Superior temporal gyrus (tissue), 1 donor: Measurements from ENCODE around the gene PDE2A.

Experiments
- DNase-seq: peaks from one replicate; pipeline ENCODE4 v3.0.0-alpha.2; 2016; ENCODE audit errors: extremely low spot score

Gene PDE2A

GRCh38 chr11:72673943-72674828 lies at the start of gene PDE2A:
PDE2A (minus strand) TSS chr11:72674422; CDS start chr11:72674207, 215 bp downstream.
- no peak for DNase-seq

GRCh38 chr11:72723508-72723907 lies 49.3 kb upstream of the PDE2A start:
- no peak for DNase-seq

GRCh38 chr11:72722050-72722748 lies 48.0 kb upstream of the PDE2A start:
- DNase-seq, result peak; percentile 87

GRCh38 chr11:72721689-72722049 lies 47.4 kb upstream of the PDE2A start:
- DNase-seq, result no peak

DNA sequence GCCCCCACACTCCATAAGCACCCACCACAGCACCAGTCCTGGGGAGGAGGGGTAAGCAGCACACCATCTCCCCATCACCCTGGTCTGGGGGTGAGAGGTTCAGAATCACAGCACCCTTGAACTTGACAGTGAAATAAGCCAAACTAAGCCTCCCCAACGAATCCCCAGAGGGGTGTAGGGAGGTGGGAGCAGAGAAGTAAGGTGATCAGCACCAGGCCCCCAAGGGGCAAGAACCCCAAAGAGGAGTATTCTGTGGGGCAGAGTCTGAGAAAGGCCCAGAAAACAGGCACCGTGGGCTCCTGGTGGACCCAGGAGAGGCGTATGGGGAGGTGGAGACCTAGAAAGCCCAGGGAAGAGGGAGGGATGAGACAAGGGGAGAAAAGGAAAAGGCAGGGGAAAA lies 47.1 kb upstream of the PDE2A start:
- DNase-seq, result no peak

- DNase-seq, result no peak
These were observed 46.6 kb upstream of the PDE2A start for GRCh38 chr11:72720784-72721183.

DNA sequence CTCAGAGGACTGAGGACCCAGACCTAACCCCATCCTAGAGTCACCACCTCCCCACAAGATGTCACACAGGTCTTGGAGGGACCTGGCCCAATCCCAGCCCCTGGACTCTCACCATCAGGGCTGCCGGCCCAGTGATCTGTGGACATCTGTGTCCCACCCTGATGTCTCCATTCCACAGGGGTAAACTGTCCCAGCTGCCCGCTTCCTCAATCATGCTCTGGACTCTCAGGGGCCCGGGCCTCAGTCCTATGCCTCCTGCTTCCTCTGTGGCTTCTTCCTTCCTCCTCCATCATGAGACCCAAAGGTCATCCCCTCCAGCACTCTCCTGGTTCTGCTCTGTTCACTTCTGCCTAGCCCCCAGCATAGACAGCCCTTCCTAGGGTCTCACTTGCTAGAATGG lies 45.8 kb upstream of the PDE2A start:
- DNase-seq, result no peak

DNA sequence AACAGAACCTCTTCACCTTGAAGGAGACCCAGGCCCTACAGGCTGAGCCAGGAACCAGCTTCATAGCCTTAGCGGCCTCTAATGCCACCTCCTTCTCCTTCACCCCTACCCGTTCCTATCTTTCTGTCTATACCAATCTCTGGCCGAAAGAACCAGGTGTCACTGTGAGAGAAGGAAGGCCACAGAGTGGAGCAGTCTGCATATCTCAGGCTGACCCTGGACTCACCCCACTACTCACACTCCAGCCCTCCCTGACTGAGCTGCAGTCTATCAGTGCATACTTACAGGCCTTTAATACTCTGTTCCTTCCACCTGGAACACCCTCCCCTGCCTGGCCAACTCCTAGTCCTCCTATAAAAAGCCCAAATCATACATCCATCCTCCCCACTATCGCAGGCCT lies 45.3 kb upstream of the PDE2A start:
- DNase-seq, result no peak

DNA sequence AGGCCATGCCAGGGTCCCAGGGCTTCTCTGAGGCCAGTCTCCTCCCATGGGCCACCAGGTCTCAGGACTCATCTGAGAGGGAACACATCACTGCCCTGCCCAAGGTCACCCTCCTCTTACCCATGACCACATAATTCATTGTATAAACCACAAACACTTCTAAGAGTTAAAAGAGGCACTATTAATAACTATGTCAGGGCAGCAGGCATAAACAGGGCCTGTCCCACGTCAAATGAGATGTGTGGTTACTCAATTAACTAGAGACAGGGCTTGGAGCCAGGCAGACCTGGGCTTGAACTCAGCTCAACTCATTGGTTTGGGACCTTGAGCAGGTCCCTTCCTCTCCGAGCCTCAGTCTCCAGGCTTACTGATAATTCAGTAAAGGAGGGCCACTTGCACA lies 44.9 kb upstream of the PDE2A start:
- no peak for DNase-seq

- no peak for DNase-seq
These were observed 43.9 kb upstream of the PDE2A start for GRCh38 chr11:72718101-72718501.

DNA sequence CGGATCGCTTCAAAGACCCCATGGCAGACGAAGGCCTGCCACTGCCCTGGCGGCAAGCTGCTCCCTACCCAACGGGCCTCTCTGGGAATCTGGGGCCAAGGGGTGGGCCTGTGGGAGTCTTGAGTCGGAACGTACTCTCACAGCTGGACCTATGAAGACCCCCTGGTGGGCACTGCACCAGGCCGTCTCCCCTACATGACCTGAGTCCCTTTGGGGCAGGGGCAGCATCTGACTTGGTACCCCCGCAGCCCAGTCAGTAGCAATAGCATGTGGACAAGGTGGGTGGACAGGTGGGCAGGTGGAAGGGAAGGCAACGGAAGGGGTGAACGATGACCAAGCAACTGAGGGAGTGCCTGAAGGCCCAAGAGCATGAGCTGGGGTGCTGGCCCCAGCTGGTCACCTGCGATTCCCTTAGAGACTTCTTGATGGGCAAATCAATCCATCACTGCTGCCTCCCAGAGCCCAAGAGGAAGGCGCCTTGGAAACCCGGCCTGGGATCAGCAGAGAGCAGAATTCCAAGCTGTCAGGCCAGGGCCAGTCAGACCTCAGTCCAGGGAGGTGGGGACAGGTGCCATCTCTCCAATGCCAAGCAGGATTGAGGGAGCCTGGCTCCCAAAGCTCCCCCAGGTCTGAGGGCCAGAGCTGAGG lies 42.7 kb upstream of the PDE2A start:
- DNase-seq, result no peak

DNA sequence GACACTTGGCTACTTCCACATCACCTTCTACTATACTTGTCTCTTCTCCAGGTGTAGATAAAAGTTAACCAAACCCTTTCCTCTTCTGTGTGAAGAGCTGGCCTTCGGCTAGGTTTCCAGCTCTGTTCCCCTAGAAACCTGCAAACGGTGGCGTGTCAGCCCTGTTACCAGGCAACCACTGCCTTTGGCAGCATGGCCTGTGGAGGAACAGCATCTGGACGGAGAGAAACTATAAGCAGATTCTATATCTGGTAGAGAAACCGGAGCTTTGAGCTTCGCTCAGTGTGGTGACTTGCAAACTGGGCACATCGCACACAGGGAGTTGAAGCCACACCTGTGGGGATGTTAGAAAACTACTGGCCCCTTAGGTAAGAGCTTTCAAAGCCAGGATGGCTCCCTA lies 42.1 kb upstream of the PDE2A start:
- peak; percentile 74 for DNase-seq

- DNase-seq, result no peak
These were observed 38.6 kb upstream of the PDE2A start for GRCh38 chr11:72712841-72713240.

GRCh38 chr11:72712168-72712751 lies 38.0 kb upstream of the PDE2A start:
- DNase-seq, result no peak

GRCh38 chr11:72711141-72711540 lies 36.9 kb upstream of the PDE2A start:
- DNase-seq, result no peak

GRCh38 chr11:72710278-72710677 lies 36.1 kb upstream of the PDE2A start:
- DNase-seq, result no peak

GRCh38 chr11:72709478-72710238 lies 35.4 kb upstream of the PDE2A start:
- DNase-seq, result no peak

GRCh38 chr11:72707032-72707431 lies 32.8 kb upstream of the PDE2A start:
- no peak for DNase-seq

DNA sequence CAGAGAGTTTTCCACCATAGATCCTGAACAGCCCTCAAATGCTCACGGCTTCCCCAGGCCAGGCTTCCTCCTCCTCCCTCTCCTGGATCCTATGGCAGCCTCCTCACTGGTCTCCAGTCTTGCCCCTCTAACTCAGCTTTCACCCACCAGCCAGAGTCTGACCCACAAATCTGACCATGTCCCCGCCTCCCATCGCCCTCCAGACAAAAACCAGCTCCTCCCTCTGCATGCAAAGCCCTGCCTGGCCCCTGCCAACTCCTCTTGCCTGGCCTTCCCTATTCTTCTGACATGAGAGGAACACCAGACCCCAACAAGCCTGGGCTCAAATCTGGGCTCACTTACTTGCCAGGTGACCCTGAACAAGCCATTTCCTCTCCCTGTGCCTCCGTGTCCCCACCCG lies 32.4 kb upstream of the PDE2A start:
- no peak for DNase-seq

DNA sequence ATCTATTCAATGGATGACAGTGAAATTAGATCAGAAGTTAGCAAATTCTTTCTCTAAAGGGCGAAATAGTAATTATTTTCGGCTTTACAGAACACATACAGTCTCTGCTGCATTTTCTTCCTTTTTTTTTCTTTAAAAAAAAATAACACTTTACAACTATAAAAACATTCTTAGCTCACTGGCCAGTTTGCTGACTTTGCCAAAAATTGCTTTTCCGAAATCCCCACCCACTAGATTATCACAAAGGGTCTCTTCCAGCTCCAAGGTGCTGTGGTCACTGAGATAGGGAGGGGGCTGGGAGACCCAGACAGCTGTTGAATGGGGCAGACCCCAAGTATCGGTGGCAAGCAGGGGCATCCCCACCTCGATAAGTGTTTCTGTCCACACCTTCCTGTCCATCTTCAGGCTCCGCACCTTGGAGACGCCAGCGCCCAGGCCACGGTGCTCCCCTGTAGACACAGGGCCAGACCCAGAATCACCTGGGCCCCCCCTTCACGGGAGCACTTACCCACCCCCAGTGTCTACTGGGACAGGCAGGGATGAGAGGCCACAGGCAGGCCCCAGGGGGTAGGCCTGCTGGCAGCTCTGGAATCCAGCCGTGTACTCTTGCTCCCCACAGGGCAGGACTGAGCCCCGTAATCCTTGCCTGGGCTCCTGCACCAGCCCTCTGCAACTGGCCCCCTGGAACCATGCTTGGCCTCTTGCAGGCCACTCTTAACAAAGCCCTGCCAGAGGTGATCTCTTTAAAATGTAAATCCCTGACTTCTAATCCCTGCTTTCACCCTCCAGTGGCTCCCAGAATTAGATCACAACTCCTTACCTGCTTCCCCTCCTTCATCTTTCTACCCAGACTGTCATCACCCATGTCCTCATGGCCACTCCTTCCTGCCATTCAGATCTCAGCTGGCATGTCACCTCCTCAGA lies 31.5 kb upstream of the PDE2A start:
- DNase-seq, result no peak
